GM19452 (cell line): ENCODE results near the gene ITGAX.
"Not testable (repeated sequence)": the region's sequence is repeated elsewhere in the genome, so short reads cannot be mapped to it uniquely, and the experiment has no call there.

Experiments used
- ATAC-seq: cut with Tn5 transposase; IDR thresholded peaks from one replicate; pipeline ENCODE4 v1.9.1; 2021; ENCODE audit not compliant: unreplicated experiment

The ITGAX gene

GRCh38 chr16:31404353-31405064, 49.5 kb downstream of the ITGAX start:
- ATAC-seq, result no peak

DNA sequence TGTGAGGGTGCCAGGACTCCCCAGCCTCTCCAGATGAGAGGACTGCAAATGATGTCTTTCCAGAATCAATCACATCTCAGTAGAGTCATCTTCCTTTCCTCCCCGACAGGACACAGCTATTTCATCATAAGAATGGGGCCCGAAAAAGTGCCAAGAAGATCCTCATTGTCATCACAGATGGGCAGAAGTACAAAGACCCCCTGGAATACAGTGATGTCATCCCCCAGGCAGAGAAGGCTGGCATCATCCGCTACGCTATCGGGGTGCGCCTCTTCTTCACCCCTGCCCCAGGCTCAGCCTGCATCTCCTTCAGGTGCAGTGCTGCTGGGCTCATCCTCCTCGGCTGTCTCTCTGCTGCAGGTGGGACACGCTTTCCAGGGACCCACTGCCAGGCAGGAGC, 52.4 kb downstream of the ITGAX start:
- ATAC-seq, result no peak

DNA sequence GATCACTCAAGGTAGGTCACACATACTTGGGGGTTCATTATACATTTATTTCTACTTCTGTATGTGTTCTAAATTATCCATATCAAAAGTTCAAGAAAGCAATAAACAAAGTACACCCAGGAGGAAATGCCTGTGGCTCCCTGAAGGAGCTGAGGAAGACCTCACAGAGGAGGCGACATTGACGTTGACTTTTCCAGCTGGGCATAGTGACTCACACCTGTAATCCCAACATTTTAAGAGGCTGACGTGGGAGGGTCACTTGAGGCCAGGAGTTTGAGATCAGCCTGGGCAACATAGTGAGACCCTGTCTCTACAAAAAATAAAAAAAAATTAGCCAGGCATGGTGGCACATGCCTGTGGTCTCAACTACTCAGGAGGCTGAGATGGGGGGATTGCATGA, 54.5 kb downstream of the ITGAX start:
- ATAC-seq, result no peak

DNA sequence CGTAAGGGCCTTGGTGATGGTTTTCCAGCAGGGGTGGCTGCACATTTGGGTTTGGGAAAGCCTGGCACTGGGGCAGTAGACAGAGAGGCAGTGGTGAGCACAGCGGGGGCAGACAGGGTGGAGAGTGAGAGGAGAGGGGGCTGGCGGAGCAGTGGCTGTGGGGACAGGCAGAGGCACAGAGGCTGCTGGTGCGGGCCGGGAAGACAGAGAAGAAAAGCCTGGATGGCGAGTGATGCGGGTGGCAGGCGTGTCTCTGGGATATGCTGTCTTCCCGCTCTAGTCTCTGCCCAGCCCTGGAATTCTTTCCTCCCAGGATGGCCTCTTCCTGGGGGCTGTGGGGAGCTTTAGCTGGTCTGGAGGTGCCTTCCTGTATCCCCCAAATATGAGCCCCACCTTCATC, 55.1 kb downstream of the ITGAX start:
- ATAC-seq, result no peak

- ATAC-seq, result no peak
Observed at GRCh38 chr16:31411024-31411844, 56.3 kb downstream of the ITGAX start.

- ATAC-seq, result no peak
Observed at GRCh38 chr16:31412750-31413149, 57.8 kb downstream of the ITGAX start.

GRCh38 chr16:31413381-31413780, 58.4 kb downstream of the ITGAX start:
- ATAC-seq, result no peak

DNA sequence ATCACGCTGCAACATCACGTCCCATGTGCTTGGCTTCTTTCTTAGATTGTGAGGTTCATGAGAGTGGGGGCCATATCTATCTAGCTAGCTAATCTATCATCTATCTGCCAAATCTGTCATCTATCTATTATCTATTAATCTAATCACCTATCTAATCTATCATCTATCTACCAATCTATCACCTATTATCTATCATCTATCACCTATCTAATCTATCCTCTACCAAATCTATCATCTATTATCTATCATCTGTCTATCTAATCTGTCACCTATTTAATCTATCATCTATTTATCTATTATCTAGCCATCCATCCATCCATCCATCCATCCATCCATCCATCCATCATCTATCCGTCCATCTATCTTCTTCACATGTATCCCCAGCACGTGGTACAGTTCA, 59.0 kb downstream of the ITGAX start:
- no peak for ATAC-seq

- ATAC-seq, result no peak
Observed at GRCh38 chr16:31414706-31415105, 59.7 kb downstream of the ITGAX start.

DNA sequence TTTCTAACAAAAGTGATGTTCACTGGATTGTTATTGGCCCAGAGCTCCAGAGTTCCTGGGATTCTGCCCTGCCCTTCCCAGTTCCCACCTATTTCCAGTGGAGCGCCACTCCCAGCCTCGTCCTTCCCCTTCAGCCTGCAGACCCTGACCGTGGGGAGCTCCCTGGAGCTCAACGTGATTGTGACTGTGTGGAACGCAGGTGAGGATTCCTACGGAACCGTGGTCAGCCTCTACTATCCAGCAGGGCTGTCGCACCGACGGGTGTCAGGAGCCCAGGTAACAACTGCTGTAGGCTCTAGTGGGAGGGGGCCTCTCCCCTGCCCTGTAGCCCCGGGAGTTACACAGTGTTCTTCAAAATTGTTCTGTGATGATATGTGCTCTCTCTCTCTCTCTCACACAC, 61.4 kb downstream of the ITGAX start:
- ATAC-seq, result no peak

DNA sequence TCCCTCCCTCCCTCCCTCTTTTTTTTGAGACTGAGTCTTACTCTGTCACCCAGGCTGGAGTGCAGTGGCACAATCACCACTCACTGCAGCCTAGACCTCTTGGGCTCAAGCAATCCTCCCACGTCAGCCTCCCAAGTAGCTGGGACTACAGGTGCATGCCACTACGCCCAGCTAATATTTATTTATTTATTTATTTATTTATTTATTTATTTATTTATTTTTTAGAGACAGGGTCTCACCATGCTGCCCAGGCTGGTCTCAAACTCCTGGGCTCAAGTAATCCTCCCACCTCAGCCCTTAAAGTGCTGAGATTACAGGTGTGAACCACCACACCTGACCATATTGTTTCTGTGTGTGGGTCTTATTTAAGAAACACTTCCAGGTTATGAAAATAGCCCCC, 62.1 kb downstream of the ITGAX start:
- ATAC-seq, result not testable (repeated sequence)

- no peak for ATAC-seq
Observed at GRCh38 chr16:31417916-31418315, 62.9 kb downstream of the ITGAX start.

DNA sequence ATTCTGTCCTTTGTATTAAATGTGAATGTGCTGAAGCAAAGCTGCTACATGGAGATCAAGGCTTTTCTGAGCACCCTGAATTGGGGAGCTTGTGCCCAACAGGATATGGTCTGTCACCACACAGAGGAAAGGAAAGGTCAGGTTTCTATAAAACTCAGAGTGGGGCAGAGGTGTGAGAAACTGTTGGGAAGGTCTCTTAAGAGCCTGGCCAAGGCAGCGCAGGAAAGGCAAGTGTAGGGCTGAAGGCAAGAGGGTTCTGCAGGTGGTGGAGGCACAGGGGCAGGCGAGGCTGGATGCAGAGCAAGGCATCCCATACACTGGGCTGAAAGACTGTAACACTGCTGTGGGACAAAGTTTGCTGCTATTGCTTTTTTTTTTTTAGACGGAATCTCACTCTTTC, 65.1 kb downstream of the ITGAX start:
- no peak for ATAC-seq

DNA sequence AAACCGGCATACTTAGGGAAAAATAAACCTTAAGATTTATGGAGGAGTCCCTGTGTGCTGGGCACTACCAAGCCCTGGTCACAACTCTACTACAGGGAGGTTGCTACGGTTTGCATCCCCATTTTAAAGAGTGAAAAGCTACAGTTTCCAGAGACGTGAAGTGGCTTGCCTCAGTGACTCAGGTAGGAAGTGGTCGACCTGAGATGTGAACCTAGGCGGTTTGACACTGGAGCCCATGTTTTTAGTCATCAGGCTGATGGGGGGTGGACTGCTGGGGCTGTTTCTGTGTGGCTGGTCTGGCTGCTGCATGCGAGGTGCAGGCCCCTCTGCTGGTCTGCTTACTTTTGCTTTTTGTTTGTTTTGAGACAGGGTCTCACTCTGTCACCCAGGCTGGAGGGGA, 66.6 kb downstream of the ITGAX start:
- peak; percentile 64 for ATAC-seq

DNA sequence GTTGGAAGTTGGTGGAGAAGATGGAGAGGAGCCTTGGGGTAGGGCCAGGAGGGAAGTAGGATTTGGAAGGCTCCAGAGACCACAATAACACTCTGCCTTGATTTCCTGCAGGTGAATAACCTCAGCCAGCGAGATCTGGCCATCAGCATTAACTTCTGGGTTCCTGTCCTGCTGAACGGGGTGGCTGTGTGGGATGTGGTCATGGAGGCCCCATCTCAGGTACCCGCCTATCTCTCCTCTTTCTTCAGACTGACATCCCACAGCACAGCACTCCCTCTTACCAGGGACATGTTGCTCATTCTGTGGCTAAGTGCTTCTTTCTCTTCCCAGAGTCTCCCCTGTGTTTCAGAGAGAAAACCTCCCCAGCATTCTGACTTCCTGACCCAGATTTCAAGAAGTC, 68.3 kb downstream of the ITGAX start:
- no peak for ATAC-seq

DNA sequence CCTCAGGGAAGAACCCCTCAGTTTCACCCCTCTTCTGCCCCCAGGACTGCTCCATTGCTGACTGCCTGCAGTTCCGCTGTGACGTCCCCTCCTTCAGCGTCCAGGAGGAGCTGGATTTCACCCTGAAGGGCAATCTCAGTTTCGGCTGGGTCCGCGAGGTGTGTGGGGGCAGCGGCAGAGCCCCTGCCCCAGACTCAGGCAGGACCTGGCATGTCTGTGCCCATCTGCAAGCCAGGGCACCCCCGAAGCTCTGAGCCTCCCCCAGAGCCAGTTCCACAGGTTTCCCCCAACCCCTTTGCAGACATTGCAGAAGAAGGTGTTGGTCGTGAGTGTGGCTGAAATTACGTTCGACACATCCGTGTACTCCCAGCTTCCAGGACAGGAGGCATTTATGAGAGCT, 68.8 kb downstream of the ITGAX start:
- ATAC-seq, result no peak

- no peak for ATAC-seq
Observed at GRCh38 chr16:31427441-31428278, 72.7 kb downstream of the ITGAX start.

- ATAC-seq, result no peak
Observed at GRCh38 chr16:31428279-31428597, 73.3 kb downstream of the ITGAX start, which contains the start of gene COX6A2. Gene COX6A2, minus strand, starts transcription at chr16:31428360. Its CDS starts 35 bp downstream, at chr16:31428325.

GRCh38 chr16:31428638-31429247, 73.8 kb downstream of the ITGAX start:
- no peak for ATAC-seq

DNA sequence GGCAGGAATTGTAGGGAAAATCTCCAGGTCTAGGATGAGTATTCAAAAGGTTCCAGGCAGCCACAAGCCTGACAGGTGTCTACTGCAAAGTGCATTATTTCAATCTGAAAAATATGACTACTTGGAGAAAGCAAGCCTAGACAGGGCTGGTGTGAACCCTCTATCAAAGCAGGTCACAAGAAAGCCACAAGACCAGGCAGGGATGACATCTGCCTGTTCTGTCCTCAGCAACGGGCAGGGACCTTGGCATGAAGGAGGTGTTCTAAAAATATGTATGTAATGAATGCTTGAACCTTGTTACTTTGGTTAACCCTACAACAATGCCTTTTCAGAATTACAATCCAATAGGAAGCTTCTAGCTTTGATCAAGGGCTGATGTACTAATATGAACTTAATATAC, 74.3 kb downstream of the ITGAX start:
- ATAC-seq, result no peak

DNA sequence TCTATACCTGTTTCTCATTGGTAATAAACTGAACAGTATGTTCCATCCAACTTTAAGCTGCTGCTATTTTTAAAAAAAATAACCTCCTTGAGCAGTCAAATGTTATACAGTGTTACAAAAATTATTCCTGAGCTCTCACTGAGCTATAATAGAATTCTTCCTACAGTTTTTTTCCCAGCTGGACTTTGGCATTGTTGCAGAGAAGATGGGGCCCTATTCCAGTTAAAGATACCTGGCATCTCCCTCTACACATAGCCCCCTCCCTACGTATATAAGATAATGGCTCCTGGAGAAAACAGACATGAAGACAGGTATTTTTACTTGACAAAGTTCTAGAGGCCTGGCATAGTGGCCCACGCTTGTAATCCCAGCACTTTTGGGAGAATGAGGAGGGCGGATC, 74.8 kb downstream of the ITGAX start:
- no peak for ATAC-seq
